Testis (tissue), 3 donors: ENCODE measurements around the gene TUBGCP3. TPM values are rescaled to one million over a fixed set of nuclear protein-coding genes. Genes with fewer than 3 reads are reported as not detected.

Source experiments
- DNase-seq: peaks from one replicate; pipeline ENCODE4 v3.0.0-alpha.2; 2019
- H3K27ac ChIP-seq, 2 donors: fragments of 200-600 bp; sonication (generic); one replicate each; pipeline ENCODE4 v1.5.1; 2019
- H3K27me3 ChIP-seq: fragments of 200-600 bp; sonication (generic); one replicate; pipeline ENCODE4 v1.5.1; 2019
- H3K36me3 ChIP-seq: fragments of 200-600 bp; sonication (generic); one replicate; pipeline ENCODE4 v1.5.1; 2017; ENCODE audit warnings: low read depth; ENCODE audit errors: missing control alignments
- H3K4me1 ChIP-seq: fragments of 200-600 bp; sonication (generic); one replicate; pipeline ENCODE4 v1.5.1; 2019
- H3K4me3 ChIP-seq, 2 donors: fragments of 200-600 bp; sonication (generic); one replicate each; pipeline ENCODE4 v1.5.1; 2017 to 2019
- H3K9me3 ChIP-seq: fragments of 200-600 bp; sonication (generic); one replicate; pipeline ENCODE4 v1.5.1; 2017
- CTCF ChIP-seq, 3 experiments: fragments of 450-650 bp in 2 of 3; fragments of 200-600 bp in 1 of 3; sonication (generic) in 1 of 3; IDR thresholded peaks; one replicate each; pipeline ENCODE4 v1.5.1; 2016 to 2019; ENCODE audit warnings: antibody characterized with exemption in 3 of 3, mild to moderate bottlenecking in 2 of 3, moderate library complexity in 1 of 3
- POLR2A ChIP-seq: fragments of 450-650 bp; IDR thresholded peaks from one replicate; pipeline ENCODE4 v1.6.1; 2017; ENCODE audit warnings: antibody characterized with exemption, mild to moderate bottlenecking, moderate library complexity
- WGBS, 2 donors: methylation state at CpG; one replicate each; pipeline ENCODE4 v1.1.5; 2018; 5-methylcytosine and 5-hydroxymethylcytosine counted together
- intact Hi-C: fragments of 100-400 bp; cut with DNase I; formaldehyde crosslinking; loops from one replicate; pipeline ENCODE4 v1.15.1; 2023; ENCODE audit warnings: low total_unique reads
- polyA plus RNA-seq: library from polyadenylated mRNA; stranded (reverse); fragments of 350-450 nt; fragmentation: Illumina TruSeq; extraction: RNeasy Lipid Tissue Mini Kit (QIAGEN cat#74804); gene quantifications from one replicate; pipeline ENCODE4 v1.2.3, GENCODE V29; 2014; ENCODE audit warnings: low read depth, low replicate concordance; ENCODE audit not compliant: insufficient read depth
- total RNA-seq, 2 donors: library from RNA; depleted of rRNA; stranded (reverse); fragments of >200 nt; gene quantifications; one replicate each; pipeline ENCODE4 v1.2.3, GENCODE V29; 2016

Gene TUBGCP3
- total and polyA plus RNA-seq, 3 donors from 2014 or later, result 42.4 to 53.1 (median 53.1) TPM

DNA sequence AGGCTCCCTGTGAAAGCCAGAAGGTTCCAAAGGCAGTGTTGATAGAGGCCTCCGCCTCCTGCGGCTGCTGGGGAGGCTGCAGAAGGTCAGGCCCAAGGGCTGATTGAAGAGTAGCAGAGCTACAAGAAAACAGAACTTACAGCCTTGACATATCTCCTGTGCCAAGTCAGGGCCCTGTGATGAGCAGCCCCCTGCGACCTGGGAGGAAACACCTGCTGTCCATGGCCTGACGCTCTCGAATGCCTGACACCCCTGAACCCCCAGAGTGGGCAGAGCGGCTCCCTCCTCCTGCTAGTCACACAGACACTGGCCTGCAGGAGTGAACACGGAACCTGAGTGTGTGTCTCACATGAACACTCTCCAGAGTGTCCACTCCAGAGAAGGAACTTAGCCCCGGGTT is 38.2 kb upstream of the TUBGCP3 start:
- Histone ChIP-seq H3K4me1 (no peaks in the 10 kb centered on the region), H3K4me3 (no peak overlapping the region), H3K27ac (no peak overlapping the region), H3K9me3 (no peaks in the 10 kb centered on the region), H3K27me3 (no peaks in the 10 kb centered on the region), H3K36me3 (no peaks in the 10 kb centered on the region)
- WGBS, 2 donors, result 73 to 87% methylated on average over 7 to 8 of the region's 8 CpGs
- DNase-seq, result no peak
- intact Hi-C loops, result no loop called here
- TF ChIP-seq POLR2A, result no peak
- no peak for TF ChIP-seq CTCF (IDR thresholded peaks at IDR 0.05)

- Histone ChIP-seq H3K4me3 (no peak overlapping the region), H3K36me3 (no peaks in the 10 kb centered on the region), H3K27ac (no peak overlapping the region), H3K4me1 (no peaks in the 10 kb centered on the region), H3K9me3 (no peaks in the 10 kb centered on the region), H3K27me3 (no peaks in the 10 kb centered on the region)
- 80 to 92% methylated on average over 8 of the region's 8 CpGs for WGBS, 2 donors
- DNase-seq, result no peak
- intact Hi-C loops, result no loop called here
- TF ChIP-seq CTCF (IDR thresholded peaks at IDR 0.05), result no peak
- TF ChIP-seq POLR2A, result no peak
These were observed 37.7 kb upstream of the TUBGCP3 start for GRCh38 chr13:112625698-112626097.

GRCh38 chr13:112624602-112625430 is 36.9 kb upstream of the TUBGCP3 start:
- Histone ChIP-seq H3K27ac (no peak overlapping the region), H3K9me3 (no peaks in the 10 kb centered on the region), H3K36me3 (no peaks in the 10 kb centered on the region), H3K4me3 (no peak overlapping the region), H3K4me1 (no peaks in the 10 kb centered on the region), H3K27me3 (no peaks in the 10 kb centered on the region)
- TF ChIP-seq POLR2A, result no peak
- TF ChIP-seq CTCF (IDR thresholded peaks at IDR 0.05), result no peak
- intact Hi-C loops, result no loop called here
- 82 to 90% methylated on average over 19 of the region's 19 CpGs for WGBS, 2 donors
- no peak for DNase-seq

DNA sequence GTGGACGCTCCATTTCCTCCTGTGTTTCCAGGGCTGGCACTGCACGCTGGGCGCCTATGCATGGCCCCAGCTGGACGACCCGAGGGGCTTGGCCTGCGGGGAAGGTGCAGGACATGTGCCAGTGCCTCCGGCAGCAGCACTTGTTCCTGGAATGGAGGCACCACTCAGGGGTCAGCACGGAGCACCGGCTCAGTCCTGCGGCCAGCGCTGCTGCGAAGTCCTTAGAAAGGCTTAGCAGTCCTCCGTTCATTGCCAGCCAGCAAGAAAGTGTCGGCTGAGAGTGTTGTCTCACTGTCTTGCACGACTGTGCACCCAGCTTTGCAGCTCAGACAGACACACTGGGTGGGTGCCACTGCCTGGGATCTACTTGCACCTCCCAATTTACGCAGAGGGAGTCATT is 36.1 kb upstream of the TUBGCP3 start:
- intact Hi-C loops, result no loop called here
- Histone ChIP-seq H3K4me3 (no peak overlapping the region), H3K27ac (no peak overlapping the region), H3K27me3 (no peaks in the 10 kb centered on the region), H3K4me1 (no peaks in the 10 kb centered on the region), H3K9me3 (no peaks in the 10 kb centered on the region), H3K36me3 (no peaks in the 10 kb centered on the region)
- DNase-seq, result no peak
- TF ChIP-seq POLR2A (no peak), CTCF (IDR thresholded peaks at IDR 0.05) (no peak)
- 91% methylated on average over 12 to 16 of the region's 16 CpGs for WGBS, 2 donors
